A673 (cell line): ENCODE results near the gene EXOC1L. TPM values are rescaled to one million over a fixed set of nuclear protein-coding genes. Genes with fewer than 3 reads are reported as not detected.

Source experiments
- BruUV-seq: library from RNA; stranded (reverse); fragments of 400-500 nt; replicated peaks from 2 replicates; lab custom pipeline; 2021; lab: Mats Ljungman, UMichigan
- CTCF ChIA-PET: fragments of 300-600 bp; sonication (Branson Sonifier 250); formaldehyde crosslinking; loops from one replicate; lab custom pipeline; 2022; ENCODE audit warnings: antibody characterized with exemption; lab: Charles Lee
- POLR2A ChIA-PET: fragments of 300-600 bp; sonication (Branson Sonifier 250); formaldehyde crosslinking; loops from one replicate; lab custom pipeline; 2022; ENCODE audit warnings: antibody characterized with exemption; ENCODE audit not compliant: low non-redundant PET; lab: Charles Lee
- DNase-seq: peaks from one replicate; pipeline ENCODE4 v3.0.0-alpha.2; 2015; ENCODE audit warnings: low spot score
- H3K27ac ChIP-seq: fragments of 200-600 bp; sonication (generic); 2 replicates; pipeline ENCODE4 v1.5.1; 2016; ENCODE audit warnings: mixed run types, low read depth, mild to moderate bottlenecking, mixed read lengths, antibody characterized with exemption, low read length; ENCODE audit not compliant: poor library complexity, severe bottlenecking
- H3K27me3 ChIP-seq: fragments of 200-600 bp; sonication (generic); replicated peaks from 2 replicates; pipeline ENCODE4 v1.6.1; 2017; ENCODE audit warnings: mixed run types, low read depth, mild to moderate bottlenecking, mixed read lengths, antibody characterized with exemption, low read length; ENCODE audit not compliant: insufficient read depth, poor library complexity
- H3K36me3 ChIP-seq: fragments of 200-600 bp; sonication (generic); 2 replicates; pipeline ENCODE4 v1.6.1; 2016; ENCODE audit warnings: mixed run types, mild to moderate bottlenecking, mixed read lengths, antibody characterized with exemption, low read length; ENCODE audit not compliant: insufficient read depth, poor library complexity, severe bottlenecking
- H3K4me1 ChIP-seq: fragments of 200-600 bp; sonication (generic); 2 replicates; pipeline ENCODE4 v1.6.1; 2017; ENCODE audit warnings: mixed run types, mild to moderate bottlenecking, mixed read lengths, antibody characterized with exemption, low read length; ENCODE audit not compliant: insufficient read depth, poor library complexity, severe bottlenecking
- H3K4me3 ChIP-seq: fragments of 200-600 bp; sonication (generic); 2 replicates; pipeline ENCODE4 v1.5.1; 2016; ENCODE audit warnings: low read depth, mixed run types, mild to moderate bottlenecking, mixed read lengths, low read length; ENCODE audit not compliant: poor library complexity, severe bottlenecking
- H3K9me3 ChIP-seq: fragments of 200-600 bp; sonication (generic); 2 replicates; pipeline ENCODE4 v1.6.1; 2016; ENCODE audit warnings: mixed run types, low read depth, mild to moderate bottlenecking, mixed read lengths, antibody characterized with exemption, low read length; ENCODE audit not compliant: poor library complexity, severe bottlenecking
- EZH2 ChIP-seq: fragments of 200-600 bp; sonication (generic); IDR thresholded peaks from 2 replicates; pipeline ENCODE4 v1.6.1; 2017; ENCODE audit warnings: borderline replicate concordance, low read depth, mild to moderate bottlenecking, mixed read lengths, antibody characterized with exemption, low read length; ENCODE audit not compliant: poor library complexity, severe bottlenecking
- intact Hi-C: fragments of 100-400 bp; cut with micrococcal nuclease; formaldehyde crosslinking; loops from one replicate; pipeline ENCODE4 v1.10.0; 2022; ENCODE audit not compliant: unreplicated experiment
- total RNA-seq: library from RNA; stranded (reverse); gene quantifications from 2 replicates; pipeline ENCODE4 v1.2.3, GENCODE V29; 2021
- TF ChIP-seq, protein P1 (sequence below): fragments of 300-800, 200-600 bp; sonication (generic); conservative IDR thresholded peaks from 2 replicates; pipeline ENCODE4 v1.5.1; 2017; ENCODE audit warnings: low read depth, mild to moderate bottlenecking, antibody characterized with exemption, low read length, moderate library complexity, mixed read lengths

Gene EXOC1L
- total RNA-seq, 1 experiment from 2014 or later: not detected

- H3K36me3 ChIP-seq: no peaks in the 10 kb centered on the region
- no TSS peak for BruUV-seq
- H3K9me3 ChIP-seq: no peaks in the 10 kb centered on the region
- no peak overlapping the region for H3K4me3 ChIP-seq
- no peaks in the 10 kb centered on the region for H3K27me3 ChIP-seq
- intact Hi-C loops: no loop called here
- ChIA-PET CTCF (no interaction called here), POLR2A (no interaction called here)
- no peak for DNase-seq
- no peak overlapping the region for H3K27ac ChIP-seq
- no peak for TF ChIP-seq EZH2
- TF ChIP-seq, protein P1, sequence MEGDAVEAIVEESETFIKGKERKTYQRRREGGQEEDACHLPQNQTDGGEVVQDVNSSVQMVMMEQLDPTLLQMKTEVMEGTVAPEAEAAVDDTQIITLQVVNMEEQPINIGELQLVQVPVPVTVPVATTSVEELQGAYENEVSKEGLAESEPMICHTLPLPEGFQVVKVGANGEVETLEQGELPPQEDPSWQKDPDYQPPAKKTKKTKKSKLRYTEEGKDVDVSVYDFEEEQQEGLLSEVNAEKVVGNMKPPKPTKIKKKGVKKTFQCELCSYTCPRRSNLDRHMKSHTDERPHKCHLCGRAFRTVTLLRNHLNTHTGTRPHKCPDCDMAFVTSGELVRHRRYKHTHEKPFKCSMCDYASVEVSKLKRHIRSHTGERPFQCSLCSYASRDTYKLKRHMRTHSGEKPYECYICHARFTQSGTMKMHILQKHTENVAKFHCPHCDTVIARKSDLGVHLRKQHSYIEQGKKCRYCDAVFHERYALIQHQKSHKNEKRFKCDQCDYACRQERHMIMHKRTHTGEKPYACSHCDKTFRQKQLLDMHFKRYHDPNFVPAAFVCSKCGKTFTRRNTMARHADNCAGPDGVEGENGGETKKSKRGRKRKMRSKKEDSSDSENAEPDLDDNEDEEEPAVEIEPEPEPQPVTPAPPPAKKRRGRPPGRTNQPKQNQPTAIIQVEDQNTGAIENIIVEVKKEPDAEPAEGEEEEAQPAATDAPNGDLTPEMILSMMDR: no peak
- no peaks in the 10 kb centered on the region for H3K4me1 ChIP-seq
Measured at GRCh38 chr4:55830716-55831115, 11.1 kb downstream of the EXOC1L start.

DNA sequence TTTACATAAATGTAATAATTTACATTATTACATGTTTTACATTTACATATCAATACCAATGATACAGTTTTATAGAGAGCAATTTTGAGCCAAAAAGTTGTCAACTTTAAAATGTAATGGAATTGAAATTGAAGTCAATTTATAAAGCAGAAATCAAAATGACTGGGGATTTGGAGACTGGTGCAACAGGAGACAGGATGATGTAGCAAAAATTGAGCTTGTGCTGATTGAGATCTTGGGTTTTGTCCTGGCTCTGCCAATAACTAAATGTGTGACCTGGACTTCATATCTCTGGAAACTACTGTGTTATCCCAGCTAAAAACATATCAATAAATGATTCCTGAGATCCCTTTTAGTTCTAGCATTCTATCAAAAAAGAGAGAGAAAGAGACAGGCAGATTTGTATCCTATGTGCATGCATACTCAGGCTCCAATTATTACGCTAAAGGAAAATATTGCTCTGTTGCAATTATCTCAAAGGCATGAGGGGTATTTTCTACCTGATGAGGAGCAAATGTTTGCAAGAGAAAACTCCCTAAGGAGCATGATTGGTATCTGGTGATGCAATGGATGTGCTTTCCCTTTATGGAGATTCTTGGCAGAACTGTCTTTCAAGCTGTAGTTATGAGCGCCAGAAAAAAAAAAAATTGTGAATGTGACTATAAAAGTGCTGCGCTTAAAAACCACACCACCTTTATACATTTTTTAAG is 14.7 kb downstream of the EXOC1L start:
- CTCF ChIA-PET: no interaction called here
- no peaks in the 10 kb centered on the region for H3K9me3 ChIP-seq
- no peak for TF ChIP-seq EZH2
- TF ChIP-seq, protein P1: no peak
- intact Hi-C loops: no loop called here
- H3K27ac ChIP-seq: no peak overlapping the region
- H3K36me3 ChIP-seq: no peaks in the 10 kb centered on the region
- POLR2A ChIA-PET: no interaction called here
- no TSS peak for BruUV-seq
- H3K4me1 ChIP-seq: no peaks in the 10 kb centered on the region
- no peak for DNase-seq
- H3K27me3 ChIP-seq: no peaks in the 10 kb centered on the region
- no peak overlapping the region for H3K4me3 ChIP-seq

GRCh38 chr4:55837903-55838302 is 18.3 kb downstream of the EXOC1L start:
- Histone ChIP-seq H3K4me3 (no peak overlapping the region), H3K27me3 (no peaks in the 10 kb centered on the region), H3K27ac (no peak overlapping the region), H3K9me3 (no peaks in the 10 kb centered on the region), H3K36me3 (no peaks in the 10 kb centered on the region), H3K4me1 (no peaks in the 10 kb centered on the region)
- no peak for TF ChIP-seq EZH2
- TF ChIP-seq, protein P1: no peak
- intact Hi-C loops: no loop called here
- POLR2A ChIA-PET: no interaction called here
- DNase-seq: no peak
- CTCF ChIA-PET: no interaction called here
- BruUV-seq: no TSS peak
